ENCODE measurements around the gene OR7D4.

DNA sequence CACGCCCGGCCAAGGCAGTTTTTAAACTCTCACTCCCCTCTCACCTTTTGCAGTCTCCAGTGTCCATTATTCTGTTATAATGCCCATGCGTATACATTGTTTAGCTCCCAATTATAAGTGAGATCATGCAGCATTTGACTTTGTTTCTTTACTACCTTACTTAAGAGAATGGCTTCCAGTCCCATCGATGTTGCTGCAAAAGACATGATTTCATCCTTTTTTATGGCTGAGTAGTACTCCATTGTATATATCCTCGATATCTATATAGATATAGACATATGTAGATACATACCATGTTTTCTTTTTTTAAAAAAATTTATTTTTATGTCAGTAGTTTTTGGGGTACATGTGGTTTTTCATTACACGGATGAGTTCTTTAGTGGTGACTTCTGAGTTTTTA is 32.2 kb downstream of the OR7D4 start:
- TF ChIP-seq, protein P1, sequence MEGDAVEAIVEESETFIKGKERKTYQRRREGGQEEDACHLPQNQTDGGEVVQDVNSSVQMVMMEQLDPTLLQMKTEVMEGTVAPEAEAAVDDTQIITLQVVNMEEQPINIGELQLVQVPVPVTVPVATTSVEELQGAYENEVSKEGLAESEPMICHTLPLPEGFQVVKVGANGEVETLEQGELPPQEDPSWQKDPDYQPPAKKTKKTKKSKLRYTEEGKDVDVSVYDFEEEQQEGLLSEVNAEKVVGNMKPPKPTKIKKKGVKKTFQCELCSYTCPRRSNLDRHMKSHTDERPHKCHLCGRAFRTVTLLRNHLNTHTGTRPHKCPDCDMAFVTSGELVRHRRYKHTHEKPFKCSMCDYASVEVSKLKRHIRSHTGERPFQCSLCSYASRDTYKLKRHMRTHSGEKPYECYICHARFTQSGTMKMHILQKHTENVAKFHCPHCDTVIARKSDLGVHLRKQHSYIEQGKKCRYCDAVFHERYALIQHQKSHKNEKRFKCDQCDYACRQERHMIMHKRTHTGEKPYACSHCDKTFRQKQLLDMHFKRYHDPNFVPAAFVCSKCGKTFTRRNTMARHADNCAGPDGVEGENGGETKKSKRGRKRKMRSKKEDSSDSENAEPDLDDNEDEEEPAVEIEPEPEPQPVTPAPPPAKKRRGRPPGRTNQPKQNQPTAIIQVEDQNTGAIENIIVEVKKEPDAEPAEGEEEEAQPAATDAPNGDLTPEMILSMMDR (IDR thresholded peaks at IDR 0.05), result no peak
- TF ChIP-seq REST (IDR thresholded peaks at IDR 0.05; ENCODE audit: insufficient read depth in 1 of 2, low read depth in 2 of 2, low read length in 1 of 2), result no peak
- TF ChIP-seq TCF7L2 (IDR thresholded peaks at IDR 0.05; ENCODE audit: low read depth, low read length), result no peak
